H9 (cell line): ENCODE measurements around the gene VCX2. TPM values are rescaled to one million over a fixed set of nuclear protein-coding genes. Genes with fewer than 3 reads are reported as not detected.

Experiments
- DNase-seq: peaks from one replicate; pipeline ENCODE4 v3.0.0-alpha.2; 2017
- H2AFZ ChIP-seq: one replicate; pipeline ENCODE4 v1.6.1; 2013; ENCODE audit warnings: mild to moderate bottlenecking, low read length, control low read depth, moderate library complexity
- H2AK5ac ChIP-seq: 2 replicates; pipeline ENCODE4 v1.6.1; 2013; ENCODE audit warnings: low read length, control low read depth, mixed read lengths; ENCODE audit not compliant: insufficient read length
- H2BK120ac ChIP-seq: one replicate; pipeline ENCODE4 v1.6.1; 2013; ENCODE audit warnings: low read depth, mild to moderate bottlenecking, low read length, control low read depth, inconsistent platforms; ENCODE audit not compliant: poor library complexity, severe bottlenecking
- H2BK12ac ChIP-seq: 2 replicates; pipeline ENCODE4 v1.6.1; 2013; ENCODE audit warnings: low read length, control low read depth, mixed read lengths, low read depth; ENCODE audit not compliant: insufficient read length
- H2BK15ac ChIP-seq: 2 replicates; pipeline ENCODE4 v1.6.1; 2013; ENCODE audit warnings: low read depth, low read length, control low read depth
- H2BK20ac ChIP-seq: one replicate; pipeline ENCODE4 v1.6.1; 2013; ENCODE audit warnings: low read depth, mild to moderate bottlenecking, low read length, control low read depth, inconsistent platforms; ENCODE audit not compliant: poor library complexity, severe bottlenecking
- H2BK5ac ChIP-seq: 2 replicates; pipeline ENCODE4 v1.6.1; 2013; ENCODE audit warnings: low read length, control low read depth, mixed read lengths; ENCODE audit not compliant: insufficient read length
- H3K14ac ChIP-seq: 2 replicates; pipeline ENCODE4 v1.6.1; 2013; ENCODE audit warnings: low read length, control low read depth; ENCODE audit not compliant: insufficient read depth
- H3K18ac ChIP-seq: 2 replicates; pipeline ENCODE4 v1.6.1; 2013; ENCODE audit warnings: low read depth, mild to moderate bottlenecking, mixed read lengths, low read length, control low read depth; ENCODE audit not compliant: insufficient read length
- H3K23ac ChIP-seq: 2 replicates; pipeline ENCODE4 v1.6.1; 2013; ENCODE audit warnings: low read length, control low read depth, mixed read lengths, low read depth; ENCODE audit not compliant: insufficient read length
- H3K23me2 ChIP-seq: 2 replicates; pipeline ENCODE4 v1.6.1; 2013; ENCODE audit warnings: low read depth, mild to moderate bottlenecking, mixed read lengths, low read length, control low read depth; ENCODE audit not compliant: insufficient read length, poor library complexity, severe bottlenecking
- H3K27ac ChIP-seq: 2 replicates; pipeline ENCODE4 v1.5.1; 2013; ENCODE audit warnings: low read length, control low read depth, mixed read lengths, low read depth; ENCODE audit not compliant: insufficient read length
- H3K27me3 ChIP-seq: 2 replicates; pipeline ENCODE4 v1.6.1; 2013; ENCODE audit warnings: low read length, control low read depth, inconsistent platforms; ENCODE audit not compliant: insufficient read depth
- H3K4ac ChIP-seq: 2 replicates; pipeline ENCODE4 v1.6.1; 2013; ENCODE audit warnings: low read depth, mild to moderate bottlenecking, control low read depth, inconsistent platforms, low read length, moderate library complexity
- H3K4me1 ChIP-seq: 2 replicates; pipeline ENCODE4 v1.6.1; 2013; ENCODE audit warnings: low read length, control low read depth, inconsistent platforms; ENCODE audit not compliant: insufficient read depth
- H3K4me2 ChIP-seq: 2 replicates; pipeline ENCODE4 v1.6.1; 2013; ENCODE audit warnings: low read length, control low read depth, mixed read lengths; ENCODE audit not compliant: insufficient read length, insufficient read depth
- H3K56ac ChIP-seq: 2 replicates; pipeline ENCODE4 v1.6.1; 2013; ENCODE audit warnings: low read depth, mild to moderate bottlenecking, mixed read lengths, low read length, control low read depth; ENCODE audit not compliant: insufficient read length
- H3K79me1 ChIP-seq: 2 replicates; pipeline ENCODE4 v1.6.1; 2013; ENCODE audit warnings: low read depth, mild to moderate bottlenecking, moderate library complexity, low read length, control low read depth, inconsistent platforms; ENCODE audit not compliant: insufficient read depth, poor library complexity, severe bottlenecking
- H3K79me2 ChIP-seq: 2 replicates; pipeline ENCODE4 v1.6.1; 2013; ENCODE audit warnings: low read length, control low read depth, inconsistent platforms; ENCODE audit not compliant: insufficient read depth
- H3K9ac ChIP-seq: 2 replicates; pipeline ENCODE4 v1.6.1; 2013; ENCODE audit warnings: low read length, control low read depth, mixed read lengths; ENCODE audit not compliant: insufficient read length; ENCODE audit errors: extremely low read depth
- H3K9me3 ChIP-seq: one replicate; pipeline ENCODE4 v1.6.1; 2013; ENCODE audit warnings: low read depth, low read length, inconsistent platforms; ENCODE audit not compliant: control insufficient read depth
- H3T11ph ChIP-seq: one replicate; pipeline ENCODE4 v1.6.1; 2013; ENCODE audit warnings: mild to moderate bottlenecking, low read length, control low read depth, inconsistent platforms
- H4K20me1 ChIP-seq: one replicate; pipeline ENCODE4 v1.6.1; 2013; ENCODE audit not compliant: control insufficient read depth, insufficient read length, insufficient read depth
- H4K5ac ChIP-seq: 2 replicates; pipeline ENCODE4 v1.6.1; 2013; ENCODE audit warnings: low read depth, mild to moderate bottlenecking, mixed read lengths, low read length, control low read depth; ENCODE audit not compliant: insufficient read length
- H4K8ac ChIP-seq: replicated peaks from 2 replicates; pipeline ENCODE4 v1.6.1; 2013; ENCODE audit warnings: low read length, control low read depth, mixed read lengths, low read depth; ENCODE audit not compliant: insufficient read length
- H4K91ac ChIP-seq: 2 replicates; pipeline ENCODE4 v1.6.1; 2013; ENCODE audit warnings: low read depth, mild to moderate bottlenecking, moderate library complexity, mixed read lengths, low read length, control low read depth; ENCODE audit not compliant: insufficient read length
- H3K27ac Mint-ChIP-seq, 3 experiments: 2 replicates in 2 of 3; 3 replicates in 1 of 3; pipeline ENCODE4 v1.8.0; 2020 to 2021; ENCODE audit warnings: mixed read lengths in 3 of 3, mild to moderate bottlenecking in 1 of 3, moderate library complexity in 1 of 3
- H3K27me3 Mint-ChIP-seq: 2 replicates; pipeline ENCODE4 v1.8.0; 2021; ENCODE audit warnings: low read depth, mild to moderate bottlenecking, moderate library complexity, mixed read lengths
- H3K36me3 Mint-ChIP-seq, 3 experiments: 2 replicates in 2 of 3; 3 replicates in 1 of 3; pipeline ENCODE4 v1.8.0; 2020 to 2021; ENCODE audit warnings: low read depth in 3 of 3, mixed read lengths in 3 of 3; ENCODE audit not compliant: insufficient read depth in 1 of 3
- H3K4me1 Mint-ChIP-seq, 2 experiments: 2 replicates each; pipeline ENCODE4 v1.8.0; 2020; ENCODE audit warnings: mixed read lengths in 2 of 2
- H3K4me3 Mint-ChIP-seq, 2 experiments: 2 replicates in 1 of 2; 3 replicates in 1 of 2; pipeline ENCODE4 v1.8.0; 2020 to 2021; ENCODE audit warnings: mild to moderate bottlenecking in 2 of 2, mixed read lengths in 2 of 2, moderate library complexity in 1 of 2
- H3K9me3 Mint-ChIP-seq, 2 experiments: 2 replicates in 1 of 2; 3 replicates in 1 of 2; pipeline ENCODE4 v1.8.0; 2020; ENCODE audit warnings: mild to moderate bottlenecking in 2 of 2, mixed read lengths in 2 of 2, moderate library complexity in 1 of 2
- WGBS: extraction: QIAGEN DNeasy Blood & Tissue Kit; methylation state at CpG from one replicate; pipeline ENCODE4 v1.1.7; 2013; ENCODE audit warnings: missing lambda C conversion rate, low lambda C conversion rate, mixed read lengths; ENCODE audit not compliant: insufficient read length; ENCODE audit errors: extremely low coverage; 5-methylcytosine and 5-hydroxymethylcytosine counted together
- total RNA-seq: library from RNA; stranded (reverse); gene quantifications from 2 replicates; pipeline ENCODE4 v1.2.1, GENCODE V29; 2021
- TF ChIP-seq, protein P1 (sequence below): fragments of 200-600 bp; sonication (generic); conservative IDR thresholded peaks from 3 replicates; pipeline ENCODE4 v1.8.0; 2021; ENCODE audit warnings: antibody characterized with exemption, mild to moderate bottlenecking

VCX2 gene
- total RNA-seq, 1 experiment from 2014 or later = not detected

DNA sequence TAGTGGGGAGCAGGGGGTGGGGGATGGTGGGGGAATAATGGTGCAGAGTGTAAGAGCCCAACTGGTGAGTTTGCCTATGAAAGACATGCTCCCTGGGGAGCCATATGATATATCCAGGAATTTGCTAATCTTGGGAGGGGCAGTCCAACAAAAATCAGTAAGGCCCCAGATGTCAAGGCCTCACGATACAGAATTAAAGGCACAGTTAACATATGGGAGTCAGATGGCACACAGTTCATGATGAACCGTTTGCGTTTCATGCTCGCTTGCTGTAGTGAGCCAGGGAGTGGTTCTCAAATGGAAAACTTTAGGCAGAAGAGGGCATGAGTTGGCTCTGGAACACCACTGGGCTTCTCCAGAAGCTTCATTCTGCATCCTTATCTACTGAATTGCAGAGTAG is 33.9 kb upstream of the VCX2 start:
- Histone ChIP-seq H3T11ph (no peak overlapping the region), H4K91ac (no peak overlapping the region), H2BK15ac (no peak overlapping the region), H3K4me2 (no peak overlapping the region), H4K20me1 (no peaks in the 10 kb centered on the region), H3K23me2 (peaks cover 3% of the 10 kb centered on the region), H2BK12ac (no peak overlapping the region), H3K4ac (no peak overlapping the region), H2AK5ac (no peak overlapping the region), H4K5ac (no peak overlapping the region), H3K79me1 (no peaks in the 10 kb centered on the region), H2BK5ac (no peak overlapping the region), H3K18ac (no peak overlapping the region), H3K23ac (no peak overlapping the region), H3K9ac (no peak overlapping the region), H3K27me3 (no peaks in the 10 kb centered on the region), H2BK120ac (no peak overlapping the region), H3K56ac (no peak overlapping the region), H2AFZ (no peak overlapping the region), H3K9me3 (no peaks in the 10 kb centered on the region), H3K4me1 (no peaks in the 10 kb centered on the region), H3K27ac (no peak overlapping the region), H2BK20ac (no peak overlapping the region), H4K8ac (no peak overlapping the region), H3K14ac (no peak overlapping the region), H3K79me2 (no peaks in the 10 kb centered on the region)
- Mint-ChIP-seq H3K27me3 (no peaks in the 10 kb centered on the region), H3K36me3 (no peaks in the 10 kb centered on the region; a peak in 1 of 7 replicates), H3K4me1 (peaks cover 11 to 23% of the 10 kb centered on the region in 2 experiments), H3K27ac (no peak overlapping the region), H3K9me3 (no peaks in the 10 kb centered on the region), H3K4me3 (no peak overlapping the region)
- TF ChIP-seq, protein P1, sequence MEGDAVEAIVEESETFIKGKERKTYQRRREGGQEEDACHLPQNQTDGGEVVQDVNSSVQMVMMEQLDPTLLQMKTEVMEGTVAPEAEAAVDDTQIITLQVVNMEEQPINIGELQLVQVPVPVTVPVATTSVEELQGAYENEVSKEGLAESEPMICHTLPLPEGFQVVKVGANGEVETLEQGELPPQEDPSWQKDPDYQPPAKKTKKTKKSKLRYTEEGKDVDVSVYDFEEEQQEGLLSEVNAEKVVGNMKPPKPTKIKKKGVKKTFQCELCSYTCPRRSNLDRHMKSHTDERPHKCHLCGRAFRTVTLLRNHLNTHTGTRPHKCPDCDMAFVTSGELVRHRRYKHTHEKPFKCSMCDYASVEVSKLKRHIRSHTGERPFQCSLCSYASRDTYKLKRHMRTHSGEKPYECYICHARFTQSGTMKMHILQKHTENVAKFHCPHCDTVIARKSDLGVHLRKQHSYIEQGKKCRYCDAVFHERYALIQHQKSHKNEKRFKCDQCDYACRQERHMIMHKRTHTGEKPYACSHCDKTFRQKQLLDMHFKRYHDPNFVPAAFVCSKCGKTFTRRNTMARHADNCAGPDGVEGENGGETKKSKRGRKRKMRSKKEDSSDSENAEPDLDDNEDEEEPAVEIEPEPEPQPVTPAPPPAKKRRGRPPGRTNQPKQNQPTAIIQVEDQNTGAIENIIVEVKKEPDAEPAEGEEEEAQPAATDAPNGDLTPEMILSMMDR = no peak
- no peak for DNase-seq
- WGBS = no CpG with 5 or more reads among the region's 4 CpGs
